HG03025 (cell line): ENCODE measurements around the gene PGGHG.
"Not testable (repeated sequence)": the region's sequence is repeated elsewhere in the genome, so short reads cannot be mapped to it uniquely, and the experiment has no call there.

ENCODE experiments used
- ATAC-seq: cut with Tn5 transposase; IDR thresholded peaks from one replicate; pipeline ENCODE4 v1.9.1; 2021; ENCODE audit warnings: mild to moderate bottlenecking, moderate library complexity; ENCODE audit not compliant: unreplicated experiment, low FRiP score

PGGHG gene

GRCh38 chr11:284105-285020 lies 4.6 kb upstream of the PGGHG start:
- no peak for ATAC-seq

- no peak for ATAC-seq
These were observed 3.7 kb upstream of the PGGHG start for GRCh38 chr11:285021-285893.

GRCh38 chr11:285894-286220 lies 3.1 kb upstream of the PGGHG start:
- no peak for ATAC-seq

- not testable (repeated sequence) for ATAC-seq
These were observed 1.7 kb upstream of the PGGHG start for GRCh38 chr11:286977-287820.

GRCh38 chr11:287821-288477 lies 977 bp upstream of the PGGHG start:
- ATAC-seq: no peak

GRCh38 chr11:289398-289711 lies 429 bp downstream of the PGGHG start:
- no peak for ATAC-seq

- no peak for ATAC-seq
These were observed 1.0 kb downstream of the PGGHG start for GRCh38 chr11:289712-290620.

- no peak for ATAC-seq
These were observed 1.8 kb downstream of the PGGHG start for GRCh38 chr11:290621-291231.

- ATAC-seq: no peak
These were observed 2.6 kb downstream of the PGGHG start for GRCh38 chr11:291281-292210.

GRCh38 chr11:292211-293121 lies 3.5 kb downstream of the PGGHG start:
- ATAC-seq: no peak

- no peak for ATAC-seq
These were observed 4.4 kb downstream of the PGGHG start for GRCh38 chr11:293271-293851.

- ATAC-seq: no peak
These were observed 5.1 kb downstream of the PGGHG start for GRCh38 chr11:293852-294661.

- ATAC-seq: no peak
These were observed 5.9 kb downstream of the PGGHG start for GRCh38 chr11:294780-295179.

GRCh38 chr11:295351-296170 lies 6.6 kb downstream of the PGGHG start:
- ATAC-seq: no peak
